A673 (cell line): ENCODE data around the gene BIRC5.

ENCODE experiments used
- EZH2 ChIP-seq: fragments of 200-600 bp; sonication (generic); IDR thresholded peaks from 2 replicates; pipeline ENCODE4 v1.6.1; 2017; ENCODE audit warnings: borderline replicate concordance, low read depth, mild to moderate bottlenecking, mixed read lengths, antibody characterized with exemption, low read length; ENCODE audit not compliant: poor library complexity, severe bottlenecking
- TF ChIP-seq, protein P1 (sequence below): fragments of 300-800, 200-600 bp; sonication (generic); conservative IDR thresholded peaks from 2 replicates; pipeline ENCODE4 v1.5.1; 2017; ENCODE audit warnings: low read depth, mild to moderate bottlenecking, antibody characterized with exemption, low read length, moderate library complexity, mixed read lengths

DNA sequence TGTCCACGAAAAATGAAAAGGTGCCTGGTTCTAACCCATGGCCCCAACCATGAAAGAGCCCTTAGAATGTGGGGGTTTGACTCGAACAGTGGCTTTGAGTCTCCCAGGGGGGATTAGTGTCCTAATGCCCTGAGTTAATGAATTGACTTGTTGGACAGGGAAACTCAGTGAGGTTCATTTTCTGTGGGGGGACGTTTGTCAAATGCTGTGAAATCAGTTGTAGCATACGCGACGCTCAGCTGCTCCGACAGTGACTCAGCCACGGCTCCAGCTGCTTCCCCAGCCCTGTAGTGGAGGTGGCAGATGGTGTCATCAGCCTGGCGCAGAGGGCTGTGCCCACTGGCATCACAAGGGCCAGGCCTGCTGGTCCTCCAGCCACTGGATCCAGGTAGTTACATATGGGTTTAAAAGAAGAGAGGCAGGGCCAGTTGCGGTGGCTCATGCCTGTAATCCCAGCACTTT, 13.4 kb downstream of the BIRC5 start:
- TF ChIP-seq, protein P1, sequence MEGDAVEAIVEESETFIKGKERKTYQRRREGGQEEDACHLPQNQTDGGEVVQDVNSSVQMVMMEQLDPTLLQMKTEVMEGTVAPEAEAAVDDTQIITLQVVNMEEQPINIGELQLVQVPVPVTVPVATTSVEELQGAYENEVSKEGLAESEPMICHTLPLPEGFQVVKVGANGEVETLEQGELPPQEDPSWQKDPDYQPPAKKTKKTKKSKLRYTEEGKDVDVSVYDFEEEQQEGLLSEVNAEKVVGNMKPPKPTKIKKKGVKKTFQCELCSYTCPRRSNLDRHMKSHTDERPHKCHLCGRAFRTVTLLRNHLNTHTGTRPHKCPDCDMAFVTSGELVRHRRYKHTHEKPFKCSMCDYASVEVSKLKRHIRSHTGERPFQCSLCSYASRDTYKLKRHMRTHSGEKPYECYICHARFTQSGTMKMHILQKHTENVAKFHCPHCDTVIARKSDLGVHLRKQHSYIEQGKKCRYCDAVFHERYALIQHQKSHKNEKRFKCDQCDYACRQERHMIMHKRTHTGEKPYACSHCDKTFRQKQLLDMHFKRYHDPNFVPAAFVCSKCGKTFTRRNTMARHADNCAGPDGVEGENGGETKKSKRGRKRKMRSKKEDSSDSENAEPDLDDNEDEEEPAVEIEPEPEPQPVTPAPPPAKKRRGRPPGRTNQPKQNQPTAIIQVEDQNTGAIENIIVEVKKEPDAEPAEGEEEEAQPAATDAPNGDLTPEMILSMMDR = no peak
- TF ChIP-seq EZH2 = no peak
